CD14-positive monocyte (primary cell): Measurements from ENCODE around the gene NTM. TPM values are rescaled to one million over a fixed set of nuclear protein-coding genes. Genes with fewer than 3 reads are reported as not detected.

Experiments
- DNase-seq, 3 donors: peaks; one replicate each; pipeline ENCODE4 v3.0.0-alpha.2; 2011 to 2022
- H2AFZ ChIP-seq: 2 replicates; pipeline ENCODE4 v1.6.0; 2012; ENCODE audit warnings: mild to moderate bottlenecking, low read depth, low read length, inconsistent platforms; ENCODE audit not compliant: insufficient read depth, poor library complexity, severe bottlenecking
- H3K27ac ChIP-seq, 2 donors: 1 replicate in 1 of 2; 2 replicates in 1 of 2; pipeline ENCODE4 v1.5.1; 2012 to 2013; ENCODE audit warnings: low read length in 2 of 2, control low read depth in 1 of 2, inconsistent platforms in 1 of 2, low read depth in 1 of 2, mild to moderate bottlenecking in 1 of 2
- H3K27me3 ChIP-seq, 2 donors: one replicate each; pipeline versions ENCODE4 v1.6.0 to v1.6.1; 2011 to 2013; ENCODE audit warnings: low read length in 2 of 2; ENCODE audit not compliant: control insufficient read depth in 2 of 2, insufficient read depth in 2 of 2
- H3K36me3 ChIP-seq, 2 donors: replicated peaks in 1 of 2; 1 replicate in 1 of 2; 2 replicates in 1 of 2; pipeline versions ENCODE4 v1.5.1 to v1.6.1; 2012 to 2013; ENCODE audit warnings: low read length in 2 of 2, control low read depth in 1 of 2, inconsistent platforms in 1 of 2, mild to moderate bottlenecking in 1 of 2; ENCODE audit not compliant: insufficient read depth in 2 of 2, control insufficient read depth in 1 of 2
- H3K4me1 ChIP-seq, 2 donors: 1 replicate in 1 of 2; 2 replicates in 1 of 2; pipeline versions ENCODE4 v1.5.1 to v1.6.1; 2012 to 2013; ENCODE audit warnings: low read length in 2 of 2, control low read depth in 1 of 2, inconsistent platforms in 1 of 2, mild to moderate bottlenecking in 1 of 2, moderate library complexity in 1 of 2; ENCODE audit not compliant: insufficient read depth in 2 of 2, control insufficient read depth in 1 of 2
- H3K4me2 ChIP-seq: replicated peaks from 2 replicates; pipeline ENCODE3; 2012; ENCODE audit warnings: low read length, moderate library complexity, mild to moderate bottlenecking; ENCODE audit not compliant: poor library complexity, severe bottlenecking; ENCODE audit errors: extremely low read depth
- H3K4me3 ChIP-seq, 3 experiments: fragments of 200-600 bp in 1 of 3; sonication (generic) in 1 of 3; replicated peaks in 1 of 3; 1 replicate in 2 of 3; 2 replicates in 1 of 3; pipeline ENCODE4 v1.5.1; 2011 to 2013; ENCODE audit warnings: low read length in 3 of 3, mild to moderate bottlenecking in 3 of 3, control low read depth in 2 of 3, low read depth in 2 of 3, inconsistent platforms in 1 of 3, moderate library complexity in 1 of 3
- H3K79me2 ChIP-seq: 2 replicates; pipeline ENCODE4 v1.6.0; 2012; ENCODE audit warnings: mild to moderate bottlenecking, control low read depth, inconsistent platforms, low read length, moderate library complexity; ENCODE audit not compliant: insufficient read depth
- H3K9ac ChIP-seq: 2 replicates; pipeline ENCODE4 v1.6.0; 2017; ENCODE audit warnings: low read length, mild to moderate bottlenecking; ENCODE audit not compliant: insufficient read depth, poor library complexity, severe bottlenecking
- H3K9me3 ChIP-seq, 2 donors: replicated peaks in 1 of 2; 1 replicate in 1 of 2; 2 replicates in 1 of 2; pipeline versions ENCODE4 v1.5.1 to v1.6.1; 2012 to 2013; ENCODE audit warnings: low read length in 2 of 2, control low read depth in 1 of 2; ENCODE audit not compliant: control insufficient read depth in 1 of 2, insufficient read depth in 1 of 2
- H4K20me1 ChIP-seq: 2 replicates; pipeline ENCODE4 v1.6.0; 2012; ENCODE audit warnings: mild to moderate bottlenecking, low read length, control low read depth, moderate library complexity; ENCODE audit not compliant: insufficient read depth
- H3K27ac Mint-ChIP-seq, 7 donors: one replicate each; pipeline ENCODE4 v1.8.0; 2020; ENCODE audit warnings: mild to moderate bottlenecking in 7 of 7, mixed read lengths in 7 of 7, moderate library complexity in 6 of 7, inconsistent platforms in 2 of 7
- H3K27me3 Mint-ChIP-seq, 3 donors: one replicate each; pipeline ENCODE4 v1.8.0; 2021 to 2022; ENCODE audit warnings: low read depth in 3 of 3, mild to moderate bottlenecking in 3 of 3, mixed read lengths in 3 of 3, moderate library complexity in 3 of 3, inconsistent platforms in 1 of 3
- H3K36me3 Mint-ChIP-seq, 2 donors: one replicate each; pipeline ENCODE4 v1.8.0; 2020; ENCODE audit warnings: mixed read lengths in 2 of 2, inconsistent platforms in 1 of 2, mild to moderate bottlenecking in 1 of 2
- H3K4me1 Mint-ChIP-seq: one replicate; pipeline ENCODE4 v1.8.0; 2020; ENCODE audit warnings: mild to moderate bottlenecking, mixed read lengths
- H3K4me3 Mint-ChIP-seq, 2 donors: one replicate each; pipeline ENCODE4 v1.8.0; 2020; ENCODE audit warnings: mild to moderate bottlenecking in 2 of 2, mixed read lengths in 2 of 2, moderate library complexity in 1 of 2
- H3K9me3 Mint-ChIP-seq, 7 donors: one replicate each; pipeline ENCODE4 v1.8.0; 2020 to 2022; ENCODE audit warnings: mixed read lengths in 7 of 7, mild to moderate bottlenecking in 6 of 7, moderate library complexity in 6 of 7, inconsistent platforms in 2 of 7
- WGBS: methylation state at CpG from one replicate; pipeline ENCODE4 v1.1.5; 2013; ENCODE audit warnings: missing lambda C conversion rate; ENCODE audit not compliant: insufficient coverage; 5-methylcytosine and 5-hydroxymethylcytosine counted together
- intact Hi-C, 2 donors: fragments of 100-400 bp; cut with micrococcal nuclease; formaldehyde crosslinking; loops; one replicate each; pipeline versions ENCODE4 v1.15.0 to v1.15.1; 2023
- polyA plus RNA-seq, 3 donors: library from polyadenylated mRNA; depleted of rRNA in 1 of 3; unstranded in 2 of 3; stranded (reverse) in 1 of 3; fragments of 300-500 nt in 2 of 3; fragments of >200 nt in 1 of 3; fragmentation: Illumina TruSeq in 2 of 3; gene quantifications; 1 replicate in 2 of 3; 2 replicates in 1 of 3; pipeline ENCODE4 v1.2.3, GENCODE V29; 2012 to 2021
- TF ChIP-seq, protein P1 (sequence below): fragments of 200-600 bp; IDR thresholded peaks from one replicate; pipeline ENCODE4 v1.8.0; 2022; ENCODE audit warnings: antibody characterized with exemption, mild to moderate bottlenecking

NTM gene
- polyA plus RNA-seq, 3 donors = not detected

GRCh38 chr11:131593301-131593700, 222.9 kb downstream of the NTM start:
- Mint-ChIP-seq H3K36me3 (no peaks in the 10 kb centered on the region), H3K27me3 (peaks cover 0 to 4% (median 3%) of the 10 kb centered on the region in 3 donors), H3K4me1 (no peaks in the 10 kb centered on the region), H3K9me3 (no peaks in the 10 kb centered on the region), H3K4me3 (no peak overlapping the region), H3K27ac (no peak overlapping the region)
- Histone ChIP-seq H3K27me3 (no peaks in the 10 kb centered on the region), H3K4me2 (no peak overlapping the region), H3K9me3 (no peaks in the 10 kb centered on the region), H3K27ac (no peak overlapping the region), H3K79me2 (no peaks in the 10 kb centered on the region), H3K4me3 (no peak overlapping the region), H4K20me1 (no peaks in the 10 kb centered on the region), H2AFZ (no peak overlapping the region), H3K36me3 (no peaks in the 10 kb centered on the region), H3K9ac (no peak overlapping the region), H3K4me1 (no peaks in the 10 kb centered on the region)
- 56% methylated on average over 5 of the region's 6 CpGs for WGBS
- TF ChIP-seq, protein P1, sequence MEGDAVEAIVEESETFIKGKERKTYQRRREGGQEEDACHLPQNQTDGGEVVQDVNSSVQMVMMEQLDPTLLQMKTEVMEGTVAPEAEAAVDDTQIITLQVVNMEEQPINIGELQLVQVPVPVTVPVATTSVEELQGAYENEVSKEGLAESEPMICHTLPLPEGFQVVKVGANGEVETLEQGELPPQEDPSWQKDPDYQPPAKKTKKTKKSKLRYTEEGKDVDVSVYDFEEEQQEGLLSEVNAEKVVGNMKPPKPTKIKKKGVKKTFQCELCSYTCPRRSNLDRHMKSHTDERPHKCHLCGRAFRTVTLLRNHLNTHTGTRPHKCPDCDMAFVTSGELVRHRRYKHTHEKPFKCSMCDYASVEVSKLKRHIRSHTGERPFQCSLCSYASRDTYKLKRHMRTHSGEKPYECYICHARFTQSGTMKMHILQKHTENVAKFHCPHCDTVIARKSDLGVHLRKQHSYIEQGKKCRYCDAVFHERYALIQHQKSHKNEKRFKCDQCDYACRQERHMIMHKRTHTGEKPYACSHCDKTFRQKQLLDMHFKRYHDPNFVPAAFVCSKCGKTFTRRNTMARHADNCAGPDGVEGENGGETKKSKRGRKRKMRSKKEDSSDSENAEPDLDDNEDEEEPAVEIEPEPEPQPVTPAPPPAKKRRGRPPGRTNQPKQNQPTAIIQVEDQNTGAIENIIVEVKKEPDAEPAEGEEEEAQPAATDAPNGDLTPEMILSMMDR = no peak
- no peak for DNase-seq
- intact Hi-C loops = no loop called here

GRCh38 chr11:131595797-131596196, 225.4 kb downstream of the NTM start:
- TF ChIP-seq, protein P1 = no peak
- Mint-ChIP-seq H3K4me3 (no peak overlapping the region), H3K27ac (no peak overlapping the region), H3K9me3 (no peaks in the 10 kb centered on the region), H3K27me3 (peaks cover 0 to 4% (median 0%) of the 10 kb centered on the region in 3 donors), H3K4me1 (no peaks in the 10 kb centered on the region), H3K36me3 (no peaks in the 10 kb centered on the region)
- no peak overlapping the region for H3K4me2 ChIP-seq
- H3K9me3 ChIP-seq = no peaks in the 10 kb centered on the region
- no peak overlapping the region for H3K4me3 ChIP-seq
- 44% methylated on average over 1 of the region's 4 CpGs for WGBS
- no peak overlapping the region for H3K27ac ChIP-seq
- H3K79me2 ChIP-seq = no peaks in the 10 kb centered on the region
- no peak for DNase-seq
- H4K20me1 ChIP-seq = no peaks in the 10 kb centered on the region
- no peaks in the 10 kb centered on the region for H3K27me3 ChIP-seq
- H2AFZ ChIP-seq = no peak overlapping the region
- no peak overlapping the region for H3K9ac ChIP-seq
- intact Hi-C loops = no loop called here
- H3K4me1 ChIP-seq = no peaks in the 10 kb centered on the region
- H3K36me3 ChIP-seq = no peaks in the 10 kb centered on the region
